Measurements from ENCODE around the gene TBC1D9.

The TBC1D9 gene

DNA sequence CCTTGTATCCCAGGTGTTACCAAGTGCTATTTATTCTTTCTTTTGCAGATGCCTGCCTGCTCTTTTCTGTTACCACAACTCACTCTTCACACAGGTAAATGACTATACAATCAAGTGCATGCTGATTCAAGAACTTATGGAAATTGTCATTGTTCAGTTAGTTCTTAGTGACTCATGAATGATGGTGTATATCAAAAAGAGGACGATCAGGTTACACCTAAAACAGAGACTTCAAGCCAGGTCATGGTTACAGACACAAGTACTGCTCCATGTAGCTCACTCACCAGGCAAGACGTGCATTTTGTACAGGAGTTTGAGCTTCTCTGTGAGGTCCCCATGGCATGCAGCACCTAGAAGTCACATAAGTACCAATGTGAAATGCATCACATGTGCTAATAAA is 128.2 kb downstream of the TBC1D9 start:
- FAIRE-seq, result no peak
- no peak for DNase-seq (ENCODE audit: insufficient read length, low spot score)

DNA sequence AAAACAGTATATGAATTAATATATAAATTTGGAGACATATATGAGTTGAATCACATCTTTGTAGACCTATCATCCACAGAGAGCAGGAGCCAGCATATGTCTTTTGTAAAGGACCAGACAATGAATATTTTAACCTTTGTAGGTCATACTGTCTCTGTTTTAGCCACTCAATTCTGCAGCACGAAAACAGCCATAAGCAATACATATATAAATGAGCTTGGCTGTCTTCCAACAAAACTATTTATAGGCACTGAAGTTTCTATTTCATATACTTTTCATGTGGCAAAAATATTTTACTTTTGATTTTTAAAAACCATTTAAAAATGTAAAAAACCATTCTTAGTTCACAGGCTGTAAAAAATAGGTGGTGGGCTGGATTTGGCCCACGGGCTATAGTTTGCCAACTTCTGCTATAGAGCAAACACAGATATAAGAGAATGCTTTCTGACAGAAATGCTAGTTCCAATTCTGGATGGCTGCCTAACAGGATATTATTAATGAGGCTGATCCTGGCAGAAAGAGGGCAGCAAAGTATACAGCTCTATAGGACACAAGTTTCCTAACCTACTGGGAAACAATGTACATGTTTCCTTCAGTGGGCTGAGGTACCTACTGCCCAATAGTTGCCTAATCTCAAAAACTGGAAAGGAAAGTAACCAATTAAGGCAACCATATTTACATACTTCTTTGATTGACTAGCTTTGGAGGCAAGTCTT is 129.4 kb downstream of the TBC1D9 start:
- DNase-seq (ENCODE audit: insufficient read length, low spot score) (no peak), FAIRE-seq (no peak)

DNA sequence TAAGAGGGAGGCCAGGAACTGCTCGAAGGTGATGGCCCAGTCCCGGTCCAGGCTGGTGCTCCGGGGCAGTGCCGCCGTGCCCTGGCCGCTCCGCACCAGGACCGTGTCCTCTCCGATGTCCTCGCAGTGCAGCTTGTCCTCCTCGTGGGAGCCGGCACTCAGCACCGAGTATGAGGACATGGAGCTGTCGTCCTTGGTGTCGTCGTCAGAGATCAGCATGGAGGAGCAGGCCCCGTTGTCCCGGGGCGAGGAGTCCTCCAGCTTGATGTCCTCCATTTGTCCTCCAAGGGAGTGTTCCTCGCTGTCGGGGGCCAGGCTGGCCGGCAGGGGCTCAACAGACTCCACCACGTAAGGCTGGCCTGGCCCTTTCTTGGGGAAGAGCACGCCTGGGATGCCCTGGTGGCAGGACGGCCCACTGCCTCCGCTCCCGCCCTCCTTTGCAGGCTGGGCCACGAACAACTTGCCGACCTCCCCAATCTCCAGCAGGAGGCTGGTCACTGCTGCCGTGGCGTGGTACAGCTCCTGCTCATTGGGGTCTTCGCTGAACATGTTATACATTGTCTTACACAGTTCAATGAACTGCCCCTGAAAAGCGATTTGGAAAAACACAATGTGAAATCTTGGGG is 133.7 kb downstream of the TBC1D9 start:
- FAIRE-seq (no peak), DNase-seq (ENCODE audit: insufficient read length, low spot score) (no peak)

DNA sequence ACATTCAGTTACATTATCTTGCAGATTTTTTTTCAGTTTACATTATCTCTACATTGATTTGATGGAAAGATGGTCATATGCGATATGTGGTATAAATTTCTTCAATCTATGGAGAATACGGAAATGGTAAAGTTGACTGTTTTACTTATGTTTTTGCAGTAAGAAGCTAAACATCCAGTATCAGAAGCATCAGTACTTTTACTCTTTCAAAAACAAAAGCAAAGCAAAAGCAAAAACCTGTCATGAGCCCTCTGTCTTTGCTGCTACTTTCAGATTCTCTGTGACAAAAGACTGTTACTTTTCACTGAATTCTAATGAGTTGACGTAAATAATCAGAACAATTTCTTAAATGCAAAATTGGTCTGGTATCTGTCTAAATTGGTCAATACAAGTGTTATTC is 135.0 kb downstream of the TBC1D9 start:
- DNase-seq (ENCODE audit: insufficient read length, low spot score) (no peak), FAIRE-seq (no peak)

DNA sequence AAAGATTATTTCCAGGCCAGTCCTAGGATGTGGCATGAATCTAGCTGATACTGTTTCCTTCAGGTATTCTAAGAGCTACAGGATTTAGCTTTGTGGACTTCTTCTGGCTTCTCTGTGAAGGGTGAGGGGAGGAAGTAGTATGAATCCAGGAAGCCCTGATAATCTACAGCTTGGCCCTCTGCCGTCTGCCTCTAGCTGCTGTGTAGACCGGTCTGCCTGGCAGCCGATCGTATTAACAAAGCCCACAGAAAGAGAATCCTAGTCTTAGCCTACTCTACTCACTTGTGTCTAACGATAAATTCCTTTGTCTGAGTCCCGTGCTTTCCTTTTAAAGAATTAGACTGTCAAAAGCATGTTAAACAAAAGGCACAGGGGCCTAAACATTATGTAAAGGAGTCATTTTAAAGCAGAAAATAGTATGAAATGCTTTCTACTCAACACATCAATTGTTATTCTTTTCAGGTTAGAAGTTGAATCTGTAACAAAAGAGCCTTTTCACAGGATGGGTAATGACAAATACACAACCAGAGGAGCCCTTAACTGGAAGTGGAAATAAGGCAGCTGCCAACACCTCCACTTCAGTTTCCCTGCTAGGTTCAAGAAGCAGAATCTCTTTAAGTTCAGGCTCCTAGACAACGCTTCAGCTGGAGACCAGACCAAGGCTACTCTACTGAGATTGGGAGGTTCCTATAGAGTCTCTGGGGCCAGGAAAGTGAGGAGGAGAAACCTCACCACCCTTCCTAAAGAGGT is 138.5 kb downstream of the TBC1D9 start:
- no peak for FAIRE-seq
- DNase-seq (ENCODE audit: insufficient read length, low spot score), result no peak

DNA sequence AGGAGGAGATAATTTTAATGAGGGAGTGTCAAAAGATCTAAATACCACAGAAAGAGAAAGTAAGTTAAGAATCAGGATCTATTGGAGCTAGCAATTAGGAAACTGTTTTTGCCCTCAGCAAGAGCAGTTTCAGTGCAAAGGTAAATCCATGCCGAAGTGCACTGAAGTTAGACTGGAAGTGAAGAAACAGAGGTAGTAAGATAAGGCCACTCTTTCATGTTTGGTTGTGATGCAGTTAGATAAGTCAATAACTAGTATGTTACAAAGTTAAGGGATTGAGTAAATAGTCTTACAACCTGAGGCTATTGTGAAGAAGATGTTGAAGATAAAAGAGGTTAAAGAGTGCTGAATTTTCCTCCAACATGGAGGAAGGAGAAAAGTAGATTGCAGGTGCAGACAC is 140.7 kb downstream of the TBC1D9 start:
- FAIRE-seq (no peak), DNase-seq (ENCODE audit: insufficient read length, low spot score) (no peak)

DNA sequence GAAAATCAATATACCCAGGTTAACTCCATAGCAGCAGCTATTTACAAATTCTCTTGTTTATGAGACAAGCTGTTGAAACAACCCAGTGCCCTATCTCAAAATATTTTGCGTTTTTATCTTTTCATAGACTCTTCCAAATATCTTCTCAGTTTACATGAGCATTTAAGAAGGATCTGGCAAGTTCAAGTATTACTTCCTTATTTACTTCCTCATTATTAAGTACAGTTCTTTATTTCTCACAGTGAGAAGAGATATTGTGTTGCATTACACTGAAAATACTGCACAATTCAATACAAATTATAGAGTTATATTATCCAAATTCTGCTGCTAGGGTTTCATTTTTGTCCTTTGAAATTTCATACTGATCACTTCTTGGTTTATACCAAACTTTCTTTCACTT is 143.8 kb downstream of the TBC1D9 start:
- no peak for DNase-seq (ENCODE audit: insufficient read length, low spot score)
- no peak for FAIRE-seq

DNA sequence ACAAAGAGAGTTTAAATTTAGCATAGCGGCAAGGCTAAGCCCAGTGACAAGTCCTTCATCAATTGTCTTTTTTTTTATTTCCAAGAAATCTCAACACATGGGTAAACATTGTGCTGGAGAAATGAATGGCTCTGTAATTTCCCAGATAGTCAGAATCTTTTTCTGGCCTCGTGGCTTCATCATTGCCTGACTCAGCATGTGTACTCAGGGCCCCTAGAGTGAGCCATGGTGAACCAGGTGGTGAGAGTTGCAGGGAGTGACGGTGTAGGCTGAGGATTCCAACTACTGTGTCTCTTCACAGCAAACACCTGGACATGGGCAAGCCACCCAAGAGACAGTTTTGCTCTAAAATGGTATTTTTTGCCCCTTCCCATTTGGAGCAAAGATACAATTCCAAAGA is 144.3 kb downstream of the TBC1D9 start:
- DNase-seq (ENCODE audit: insufficient read length, low spot score), result no peak
- FAIRE-seq, result no peak

DNA sequence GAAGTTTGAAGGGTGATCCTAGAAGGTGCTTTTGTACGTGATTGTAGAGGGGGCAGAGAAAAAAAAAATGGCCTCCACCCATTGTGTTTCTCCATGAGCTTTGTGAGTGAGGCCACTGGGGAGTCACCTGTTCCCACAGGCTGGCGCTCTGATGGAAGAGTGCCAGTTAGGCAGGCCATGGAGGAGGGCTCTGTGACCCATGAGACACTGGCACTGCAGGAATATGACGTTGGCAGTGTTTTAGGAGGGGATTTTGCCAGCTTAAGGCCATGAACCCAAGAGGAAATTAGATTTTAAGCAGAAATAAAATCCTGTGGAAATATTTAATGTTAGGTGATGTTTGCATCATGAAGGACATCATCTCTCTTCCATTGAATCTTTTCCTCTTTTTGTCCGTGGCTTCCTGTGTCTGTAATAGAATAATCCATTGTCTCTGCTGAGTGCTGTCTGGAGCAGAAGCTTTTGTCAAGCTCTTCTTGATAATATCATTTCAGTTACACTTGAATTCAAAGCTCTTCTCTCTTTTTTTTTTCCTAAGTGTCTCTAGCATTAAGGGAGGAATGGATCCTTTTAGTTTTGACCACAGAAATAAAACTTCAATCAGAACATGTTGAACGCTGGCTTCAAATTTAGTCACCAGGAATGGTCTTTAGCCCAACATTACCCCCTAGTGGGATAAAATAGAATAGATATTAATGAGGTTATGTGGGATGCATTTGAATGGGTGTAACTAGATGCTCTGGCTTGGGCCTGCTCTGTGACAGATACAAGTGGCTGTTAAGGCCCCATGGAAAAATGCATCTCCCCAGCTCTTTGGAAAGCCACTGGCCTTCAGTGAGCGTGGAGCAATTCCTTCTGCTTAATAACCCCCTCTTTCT is 146.4 kb downstream of the TBC1D9 start:
- peak; percentile 66 for DNase-seq (ENCODE audit: insufficient read length, low spot score)
- no peak for FAIRE-seq

DNA sequence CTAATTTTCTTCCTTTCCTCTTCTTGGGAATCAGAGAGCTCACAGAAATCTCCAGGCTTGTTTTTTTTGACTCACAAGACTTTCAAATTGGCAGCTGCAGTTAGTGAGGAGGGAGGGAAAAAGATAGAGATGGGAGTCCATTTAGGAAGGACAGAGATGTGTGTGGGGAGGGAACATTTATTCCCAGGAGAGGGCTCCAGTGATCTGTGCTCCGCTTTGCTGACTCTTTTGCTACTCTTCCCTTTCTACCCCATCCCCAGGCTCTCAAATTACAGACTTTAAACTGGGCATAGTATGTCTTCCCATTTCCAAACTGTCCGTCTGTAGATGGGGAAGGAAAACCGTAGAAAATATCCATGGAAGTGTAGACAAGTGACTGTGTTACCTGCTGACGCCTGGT is 148.3 kb downstream of the TBC1D9 start:
- no peak for DNase-seq (ENCODE audit: insufficient read length, low spot score)
- FAIRE-seq, result no peak

DNA sequence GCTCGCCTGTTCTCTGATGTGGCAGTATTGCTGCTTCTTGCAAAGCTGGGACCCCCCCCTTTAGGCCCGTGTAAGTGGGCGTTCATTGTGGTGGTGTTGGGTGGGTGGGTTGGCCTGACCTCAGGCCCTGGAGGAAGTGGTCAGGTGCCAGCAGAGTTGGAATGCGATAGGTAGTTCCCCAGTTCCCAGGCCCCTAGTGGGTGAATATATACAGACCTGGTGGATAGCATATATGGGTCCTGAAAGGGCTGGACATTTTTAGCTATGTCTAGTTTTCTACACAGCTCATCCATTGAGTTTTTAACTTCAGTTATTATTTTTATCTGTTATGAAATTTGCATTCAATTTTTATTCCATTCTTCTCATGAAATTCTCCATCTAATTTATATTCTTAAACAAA is 151.6 kb downstream of the TBC1D9 start:
- FAIRE-seq, result no peak
- DNase-seq (ENCODE audit: insufficient read length, low spot score), result no peak

DNA sequence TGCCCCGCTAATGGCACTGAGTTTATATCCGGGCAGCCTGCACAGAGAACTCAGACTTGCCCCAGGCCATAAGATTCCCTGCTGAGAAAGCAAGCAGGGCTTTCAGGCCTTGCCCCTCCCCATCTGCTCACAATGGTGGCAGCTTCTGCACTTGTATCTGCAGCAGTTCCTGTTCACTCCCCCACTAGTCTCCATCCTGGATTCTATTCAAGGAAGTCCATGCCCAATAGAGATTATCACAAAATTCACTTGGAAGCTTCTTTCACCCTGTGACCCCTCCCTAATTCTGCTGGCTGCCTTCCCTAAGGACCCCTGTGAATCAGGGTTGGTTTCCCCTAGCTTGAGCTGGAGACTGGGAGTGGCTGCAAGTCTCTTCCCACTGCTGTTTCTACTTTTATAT is 152.9 kb downstream of the TBC1D9 start:
- FAIRE-seq (no peak), DNase-seq (ENCODE audit: insufficient read length, low spot score) (no peak)

DNA sequence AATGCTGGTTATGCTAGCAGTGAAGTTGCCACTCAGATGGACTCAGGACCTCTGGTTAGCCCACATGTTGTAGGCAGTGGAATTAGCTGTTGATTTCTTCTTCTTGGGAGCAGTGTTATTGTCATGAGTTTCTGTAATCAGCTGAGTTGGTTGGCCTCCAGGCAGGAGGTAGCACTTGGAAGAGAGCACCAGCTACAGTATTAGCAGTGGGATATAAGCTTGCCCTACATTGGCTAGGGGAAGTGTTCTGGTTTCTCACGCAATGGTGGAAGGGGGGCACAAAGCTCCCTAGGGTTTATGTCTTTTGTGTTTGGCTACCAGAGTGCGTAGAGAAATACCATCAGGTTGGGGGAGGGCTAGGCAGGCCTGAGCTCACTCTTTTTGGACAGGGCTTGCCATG is 153.5 kb downstream of the TBC1D9 start:
- no peak for DNase-seq (ENCODE audit: insufficient read length, low spot score)
- FAIRE-seq, result no peak

DNA sequence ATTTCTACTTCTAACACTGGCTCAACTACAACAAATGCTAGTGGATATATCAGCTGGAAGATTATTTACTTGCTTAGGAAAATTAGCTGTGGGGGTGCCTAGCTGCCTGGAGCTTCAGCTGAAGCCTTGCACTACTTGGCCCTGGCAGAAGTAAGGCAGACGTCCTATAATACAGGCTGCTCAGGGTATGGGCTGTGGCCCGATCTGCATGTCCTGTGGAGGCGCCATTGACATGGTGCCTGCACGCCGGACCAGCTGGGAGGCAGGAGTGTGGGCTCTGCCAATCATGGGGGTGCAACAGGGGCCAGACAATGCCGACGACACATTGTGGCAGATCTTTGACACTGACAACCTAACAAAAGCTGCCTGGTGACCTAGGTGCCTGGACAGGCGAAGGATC is 155.8 kb downstream of the TBC1D9 start:
- FAIRE-seq, result no peak

DNA sequence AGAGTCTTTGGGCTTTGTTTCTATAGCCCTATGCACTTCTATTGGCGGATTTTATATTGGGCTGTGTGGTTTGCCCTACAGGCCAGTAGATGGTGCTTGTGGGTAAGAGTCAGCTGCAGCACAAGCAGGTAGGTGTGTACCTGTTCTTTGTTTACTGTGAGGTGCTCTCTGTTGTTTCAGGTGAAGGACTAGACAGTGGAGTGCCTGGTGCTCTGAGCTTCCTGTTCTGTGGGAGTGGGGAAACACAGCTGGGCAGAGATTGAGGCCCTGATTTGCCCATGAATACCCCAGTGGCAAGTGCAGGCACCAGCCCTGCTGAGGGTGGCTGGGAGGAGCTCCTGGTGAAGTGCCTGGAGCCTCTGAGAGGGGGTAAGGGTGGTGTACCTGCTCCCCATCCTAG is 161.1 kb downstream of the TBC1D9 start:
- no peak for DNase-seq (ENCODE audit: insufficient read length, low spot score)
- FAIRE-seq, result peak; percentile 13

More for the DNA sequence above, 155.8 kb downstream of the TBC1D9 start:
- no peak for DNase-seq (ENCODE audit: insufficient read length, low spot score)

DNA sequence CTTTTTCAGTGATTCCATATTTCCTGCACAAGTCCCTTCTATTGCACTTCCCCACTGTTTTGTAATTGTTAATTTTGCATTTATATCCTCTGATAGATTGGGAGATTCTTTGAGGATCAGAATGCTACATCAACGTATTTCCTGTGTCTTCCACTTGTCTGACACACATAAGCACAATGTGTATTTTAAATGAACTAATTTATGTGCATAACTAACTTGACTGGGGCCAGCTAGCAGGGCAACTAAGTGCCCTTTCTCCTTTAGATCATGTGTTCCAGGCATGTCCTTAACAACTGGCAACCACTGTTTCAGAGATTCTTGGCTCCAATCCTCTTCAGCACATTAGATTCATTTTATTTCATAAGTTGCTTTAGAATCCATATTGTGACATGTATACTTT is 171.7 kb downstream of the TBC1D9 start:
- DNase-seq (ENCODE audit: insufficient read length, low spot score) (no peak), FAIRE-seq (no peak)

DNA sequence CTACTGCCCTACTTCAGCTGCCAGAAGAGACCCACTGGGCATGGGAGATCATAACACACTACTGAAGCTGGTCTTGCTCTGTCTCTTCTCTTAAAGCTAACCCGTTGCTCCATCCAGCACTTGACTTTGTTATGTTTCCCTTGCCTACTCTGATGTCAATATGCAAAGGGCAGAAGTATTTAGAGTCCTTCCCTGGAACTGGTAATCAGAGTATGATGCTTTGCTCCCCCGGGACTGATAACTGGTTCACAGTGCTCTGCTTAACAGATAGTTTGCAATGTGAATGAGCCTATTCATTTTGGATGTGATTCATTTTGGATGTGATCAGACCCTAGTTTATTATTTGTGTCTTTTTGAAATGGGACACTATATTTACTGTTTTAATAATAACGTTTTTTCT is 175.1 kb downstream of the TBC1D9 start:
- DNase-seq (ENCODE audit: insufficient read length, low spot score), result no peak
- no peak for FAIRE-seq

DNA sequence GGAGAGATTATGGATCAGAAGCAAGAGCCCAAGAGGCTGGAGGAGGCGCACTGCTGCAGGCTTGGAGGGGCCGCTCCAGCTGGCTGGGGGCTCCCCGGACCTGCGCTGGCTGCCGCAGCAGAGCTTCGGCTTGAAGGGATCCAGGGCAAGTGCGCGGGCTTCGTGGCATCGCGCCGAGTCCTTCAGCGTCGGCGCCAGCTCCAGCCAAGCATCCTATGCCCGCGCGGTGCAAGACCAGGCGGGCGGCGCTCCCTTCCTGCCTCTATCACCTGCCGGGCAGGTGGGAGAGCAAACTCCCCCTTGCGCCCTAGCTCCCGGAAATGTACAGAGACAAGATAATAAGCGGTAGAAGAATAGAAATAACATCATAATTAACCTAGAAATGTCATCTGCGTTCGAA is 176.9 kb downstream of the TBC1D9 start:
- no peak for DNase-seq (ENCODE audit: insufficient read length, low spot score)
- FAIRE-seq, result no peak

DNA sequence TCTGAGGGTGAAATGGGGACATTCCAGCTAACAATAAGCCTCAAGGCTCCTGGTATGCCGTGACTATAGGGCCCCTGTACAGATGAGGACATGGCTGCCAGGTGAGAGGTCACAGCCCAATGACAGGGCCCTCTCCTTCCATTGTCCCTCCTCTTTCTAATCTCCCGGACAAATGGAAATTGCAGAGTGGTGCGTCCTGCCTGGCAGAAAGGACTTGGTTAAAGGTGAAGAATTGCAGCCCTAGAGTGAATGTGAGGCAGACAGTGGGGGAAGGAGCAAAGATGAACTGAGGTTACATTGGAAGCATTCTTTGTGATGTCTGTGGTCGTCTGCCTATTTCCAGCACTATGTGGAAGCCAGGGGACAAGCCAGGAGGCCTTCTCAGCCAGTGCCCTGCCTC is 180.7 kb downstream of the TBC1D9 start:
- FAIRE-seq, result no peak
- no peak for DNase-seq (ENCODE audit: insufficient read length, low spot score)

DNA sequence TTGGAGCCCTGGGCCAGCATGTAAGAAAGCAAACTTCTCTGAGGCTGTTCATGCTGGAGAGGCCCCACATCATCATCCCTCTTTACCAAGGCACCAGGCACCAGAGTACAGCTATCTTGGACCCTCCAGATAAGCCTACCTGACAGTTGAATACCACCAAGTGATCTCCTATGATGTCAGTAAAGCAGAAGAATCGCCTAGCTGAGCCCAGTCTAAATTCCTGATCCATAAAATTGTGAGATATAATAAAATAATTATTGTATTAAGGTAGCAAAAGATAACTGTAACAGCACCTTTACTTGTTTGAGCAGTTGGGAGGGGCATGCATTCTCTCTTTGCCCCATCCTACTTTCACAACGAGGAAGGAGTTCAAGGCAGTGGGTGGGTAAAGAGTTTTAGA is 184.6 kb downstream of the TBC1D9 start:
- DNase-seq (ENCODE audit: insufficient read length, low spot score) (no peak), FAIRE-seq (no peak)
